Body of pancreas (tissue), 4 donors: ENCODE measurements around the gene RMRP.

Experiments used
- CTCF ChIP-seq, 7 experiments: fragments of 450-650 bp in 4 of 7; fragments of 200-600 bp in 3 of 7; sonication (generic) in 3 of 7; IDR thresholded peaks; one replicate each; pipeline ENCODE4 v1.5.1; 2016 to 2019; ENCODE audit warnings: antibody characterized with exemption in 7 of 7
- POLR2A ChIP-seq, 3 donors: fragments of 450-650 bp; IDR thresholded peaks; one replicate each; pipeline ENCODE4 v1.6.1; 2016; ENCODE audit warnings: antibody characterized with exemption in 3 of 3, mild to moderate bottlenecking in 2 of 3

GRCh38 chr9:35619800-35620158, 38.0 kb downstream of the RMRP start:
- no peak for TF ChIP-seq CTCF (IDR thresholded peaks at IDR 0.05)
- TF ChIP-seq POLR2A (IDR thresholded peaks at IDR 0.05), result no peak
